ENCODE data around the gene NFATC4.
"Not testable (repeated sequence)": the region's sequence is repeated elsewhere in the genome, so short reads cannot be mapped to it uniquely, and the experiment has no call there.

Gene NFATC4

DNA sequence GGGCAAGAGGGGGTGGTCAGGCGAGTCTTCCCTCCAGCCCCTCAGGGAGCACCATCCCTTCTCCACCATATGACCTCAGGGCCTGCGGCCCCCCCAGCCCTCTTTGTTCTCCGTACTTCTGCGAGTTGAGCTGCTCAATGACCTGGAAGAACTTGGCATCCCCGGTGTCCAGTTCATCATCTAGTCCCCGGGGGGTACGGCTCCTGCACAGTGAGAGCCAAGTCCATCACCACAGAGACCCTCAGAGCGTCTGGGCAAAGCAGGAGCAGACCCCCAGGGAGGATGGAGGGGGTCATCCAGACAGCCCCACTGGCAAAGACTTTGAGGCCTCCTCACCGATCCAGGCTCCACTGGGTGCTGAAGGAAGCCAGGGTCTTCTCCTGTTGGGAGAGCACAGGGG, 42.0 kb upstream of the NFATC4 start:
- TF ChIP-seq CTCF (IDR thresholded peaks at IDR 0.05; ENCODE audit: low read depth, low read length, missing control alignments) = no peak
- in situ Hi-C loops (cut with HindIII; ENCODE audit: low sequenced_read_pairs) = no loop called here
- no peak for DNase-seq (ENCODE audit: low read depth)
- no peak overlapping the region for H3K4me3 ChIP-seq (ENCODE audit: low read depth, low read length)

DNA sequence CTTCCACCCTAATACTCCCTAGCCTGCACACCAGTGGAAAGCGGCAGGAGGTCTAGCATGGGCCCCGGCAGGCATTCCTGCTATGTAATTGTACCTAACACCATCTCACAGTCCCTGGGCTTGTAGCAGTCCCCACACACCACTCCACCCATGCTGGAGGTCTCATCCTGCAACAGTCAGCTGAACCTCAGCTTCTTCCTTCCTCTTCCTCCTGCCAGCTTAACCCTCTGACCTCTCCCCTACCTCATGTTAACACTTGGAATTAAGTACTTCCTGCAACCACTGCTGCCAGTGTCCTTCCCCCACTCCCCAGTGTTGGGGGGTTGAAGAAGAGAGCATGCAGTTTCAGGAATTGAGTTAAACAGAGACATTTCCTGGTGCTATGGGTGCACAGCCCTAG, 40.7 kb upstream of the NFATC4 start:
- no peak for TF ChIP-seq CTCF (IDR thresholded peaks at IDR 0.05; ENCODE audit: low read depth, low read length, missing control alignments)
- in situ Hi-C loops (cut with HindIII; ENCODE audit: low sequenced_read_pairs) = no loop called here
- DNase-seq (ENCODE audit: low read depth) = no peak
- no peak overlapping the region for H3K4me3 ChIP-seq (ENCODE audit: low read depth, low read length)

GRCh38 chr14:24327914-24328313, 40.1 kb upstream of the NFATC4 start:
- DNase-seq (ENCODE audit: low read depth); H3K4me3 ChIP-seq (ENCODE audit: low read depth, low read length); in situ Hi-C loops (cut with HindIII; ENCODE audit: low sequenced_read_pairs): not testable (repeated sequence)
- peak; percentile 41 for TF ChIP-seq CTCF (IDR thresholded peaks at IDR 0.05; ENCODE audit: low read depth, low read length, missing control alignments)

DNA sequence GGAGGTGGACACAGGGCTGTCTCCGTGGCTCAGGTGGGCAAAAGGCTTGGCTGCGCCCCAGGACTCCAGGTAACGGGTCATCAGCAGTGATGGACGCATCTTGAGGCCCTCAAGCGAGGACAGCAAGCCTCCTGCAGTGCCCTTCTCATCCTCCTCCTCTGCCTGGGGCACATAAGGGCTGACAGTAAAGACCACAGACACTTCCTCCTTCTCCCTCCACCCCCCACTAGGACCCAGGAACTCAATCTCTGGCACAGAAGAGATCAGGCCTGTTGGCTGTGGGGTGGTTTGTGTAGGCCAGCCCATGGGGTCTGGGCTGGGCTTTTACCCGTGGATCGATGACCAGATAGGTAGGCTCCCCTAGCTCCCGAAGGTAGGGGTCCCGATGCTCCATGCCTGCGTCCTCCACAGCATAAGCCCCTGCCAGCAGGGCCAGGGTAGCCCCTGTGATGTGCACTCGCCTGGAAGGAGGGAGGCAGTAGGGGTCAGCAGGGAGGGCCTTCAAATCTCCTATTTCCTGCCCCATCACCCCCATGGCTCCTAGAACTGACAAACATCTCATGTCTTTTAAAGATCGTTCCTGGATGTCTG, 38.8 kb upstream of the NFATC4 start:
- no peak overlapping the region for H3K4me3 ChIP-seq (ENCODE audit: low read depth, low read length)
- no peak for DNase-seq (ENCODE audit: low read depth)
- no peak for TF ChIP-seq CTCF (IDR thresholded peaks at IDR 0.05; ENCODE audit: low read depth, low read length, missing control alignments)
- in situ Hi-C loops (cut with HindIII; ENCODE audit: low sequenced_read_pairs) = no loop called here

DNA sequence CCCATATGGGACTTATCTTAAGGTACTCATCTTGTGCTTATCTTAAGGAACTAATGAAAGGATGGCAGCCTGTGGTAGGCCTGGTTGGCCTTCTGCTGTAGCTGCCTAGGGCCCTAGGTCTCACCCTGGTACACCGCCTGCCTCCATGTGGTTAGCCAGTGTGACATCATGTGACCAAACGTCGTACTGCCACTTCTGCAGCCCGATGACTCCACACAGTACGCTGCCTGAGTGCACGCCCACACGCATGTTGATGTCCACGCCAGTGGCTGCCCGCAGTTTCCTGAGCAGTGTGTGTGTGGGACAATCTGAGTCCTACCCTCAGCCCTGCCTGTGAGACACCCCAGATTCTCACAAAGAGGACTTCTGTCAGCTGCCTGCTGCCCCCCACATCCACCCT, 38.2 kb upstream of the NFATC4 start:
- TF ChIP-seq CTCF (IDR thresholded peaks at IDR 0.05; ENCODE audit: low read depth, low read length, missing control alignments) = no peak
- DNase-seq (ENCODE audit: low read depth) = no peak
- H3K4me3 ChIP-seq (ENCODE audit: low read depth, low read length) = no peak overlapping the region
- in situ Hi-C loops (cut with HindIII; ENCODE audit: low sequenced_read_pairs) = no loop called here

GRCh38 chr14:24330973-24331674, 36.9 kb upstream of the NFATC4 start:
- H3K4me3 ChIP-seq (ENCODE audit: low read depth, low read length) = no peak overlapping the region
- in situ Hi-C loops (cut with HindIII; ENCODE audit: low sequenced_read_pairs) = no loop called here
- no peak for TF ChIP-seq CTCF (IDR thresholded peaks at IDR 0.05; ENCODE audit: low read depth, low read length, missing control alignments)
- no peak for DNase-seq (ENCODE audit: low read depth)
